NCI-H2171 (cell line): ENCODE data around the gene AIM2.
"Not testable (repeated sequence)": the region's sequence is repeated elsewhere in the genome, so short reads cannot be mapped to it uniquely, and the experiment has no call there.

Source experiments
- DNase-seq: peaks from one replicate; lab custom pipeline; 2025; lab: John Stamatoyannopoulos, UW

AIM2 gene

DNA sequence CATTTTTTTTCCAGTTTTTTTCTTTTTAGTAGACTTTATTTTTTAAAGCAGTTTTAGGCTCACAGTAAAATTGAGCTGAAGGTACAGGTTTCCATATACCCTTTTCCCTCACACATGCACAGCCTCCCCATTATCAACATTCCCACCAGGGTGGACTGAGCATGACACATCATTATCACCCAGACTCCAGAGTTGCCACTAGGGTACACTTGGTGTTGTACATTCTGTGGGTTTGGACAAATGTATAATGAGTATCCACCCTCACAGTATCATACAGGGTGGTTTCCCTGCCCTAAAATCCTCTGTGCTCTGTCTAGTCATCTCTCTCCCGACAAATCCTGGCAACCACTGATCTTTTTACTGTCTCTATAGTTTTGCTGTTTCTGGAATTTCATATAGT is 3.0 kb upstream of the AIM2 start:
- DNase-seq = no peak

- DNase-seq = no peak
These were observed 775 bp upstream of the AIM2 start for GRCh38 chr1:159077120-159077961.

DNA sequence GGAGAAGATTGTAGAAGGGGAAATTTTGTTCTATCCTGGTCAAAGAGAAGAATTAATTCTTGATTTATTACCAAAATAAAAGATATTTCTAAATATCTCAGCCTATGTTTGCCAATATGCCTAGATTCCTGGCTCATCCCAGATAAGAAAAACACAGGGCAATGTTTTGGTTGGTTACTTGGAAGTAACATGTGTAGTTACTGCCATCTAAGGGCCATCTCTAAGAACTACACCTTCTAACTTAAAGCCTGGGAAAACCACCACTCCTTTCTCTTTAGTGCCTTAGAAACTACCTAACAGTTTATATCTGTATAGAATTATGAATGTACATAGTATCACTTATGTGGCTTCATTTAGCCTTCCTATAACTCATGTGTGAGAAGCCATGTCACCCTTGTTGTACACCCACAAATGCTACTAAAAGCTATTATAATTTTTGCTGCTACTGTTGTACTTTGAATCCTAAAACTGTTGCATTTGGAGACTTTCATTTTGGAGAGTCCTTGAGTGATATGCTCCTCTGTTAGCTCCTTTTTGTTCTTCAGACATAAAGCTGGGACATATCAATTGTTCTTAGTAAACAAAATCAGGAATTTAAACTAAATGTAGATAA is 4.5 kb downstream of the AIM2 start:
- DNase-seq = no peak

DNA sequence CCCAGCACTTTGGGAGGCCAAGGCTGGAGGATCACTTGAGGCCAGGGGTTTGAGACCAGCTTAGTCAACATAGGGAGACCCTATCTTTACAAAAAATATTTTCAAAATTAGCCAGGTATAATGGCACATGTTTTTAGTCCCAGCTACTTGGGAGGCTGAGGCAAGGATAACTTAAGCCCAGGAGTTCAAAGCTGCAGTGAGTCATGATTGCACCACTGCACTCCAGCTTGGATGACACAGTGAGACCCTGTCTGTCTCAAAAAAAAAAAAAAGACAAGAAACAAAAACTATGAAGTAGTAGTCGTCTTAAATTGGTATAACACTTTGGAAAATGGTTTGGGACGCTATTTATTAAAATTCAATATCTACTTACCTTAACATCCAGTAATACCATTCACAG is 7.7 kb downstream of the AIM2 start:
- DNase-seq = no peak

GRCh38 chr1:159067699-159068621 is 8.6 kb downstream of the AIM2 start:
- no peak for DNase-seq

DNA sequence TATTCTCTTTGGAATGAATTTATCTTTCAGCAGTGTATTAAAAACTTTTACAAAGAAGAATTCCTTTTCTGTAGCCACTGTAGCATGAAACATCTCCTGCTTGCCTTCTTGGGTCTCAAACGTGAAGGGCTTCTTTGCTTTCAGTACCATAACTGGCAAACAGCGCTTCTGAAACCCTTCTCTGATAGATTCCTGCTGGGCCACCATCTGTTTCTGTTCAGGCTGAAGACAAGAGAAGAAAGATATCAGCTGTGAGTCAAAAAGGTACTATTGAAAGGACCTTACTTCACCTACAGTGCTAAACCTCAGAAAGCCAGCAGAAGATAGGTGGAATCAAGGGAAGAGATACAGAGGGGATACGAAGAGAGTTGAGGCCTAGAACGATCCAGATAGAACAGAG is 10.5 kb downstream of the AIM2 start:
- no peak for DNase-seq

- DNase-seq = no peak
These were observed 11.5 kb downstream of the AIM2 start for GRCh38 chr1:159065106-159065505.

GRCh38 chr1:159058751-159059150 is 17.8 kb downstream of the AIM2 start:
- DNase-seq = no peak

DNA sequence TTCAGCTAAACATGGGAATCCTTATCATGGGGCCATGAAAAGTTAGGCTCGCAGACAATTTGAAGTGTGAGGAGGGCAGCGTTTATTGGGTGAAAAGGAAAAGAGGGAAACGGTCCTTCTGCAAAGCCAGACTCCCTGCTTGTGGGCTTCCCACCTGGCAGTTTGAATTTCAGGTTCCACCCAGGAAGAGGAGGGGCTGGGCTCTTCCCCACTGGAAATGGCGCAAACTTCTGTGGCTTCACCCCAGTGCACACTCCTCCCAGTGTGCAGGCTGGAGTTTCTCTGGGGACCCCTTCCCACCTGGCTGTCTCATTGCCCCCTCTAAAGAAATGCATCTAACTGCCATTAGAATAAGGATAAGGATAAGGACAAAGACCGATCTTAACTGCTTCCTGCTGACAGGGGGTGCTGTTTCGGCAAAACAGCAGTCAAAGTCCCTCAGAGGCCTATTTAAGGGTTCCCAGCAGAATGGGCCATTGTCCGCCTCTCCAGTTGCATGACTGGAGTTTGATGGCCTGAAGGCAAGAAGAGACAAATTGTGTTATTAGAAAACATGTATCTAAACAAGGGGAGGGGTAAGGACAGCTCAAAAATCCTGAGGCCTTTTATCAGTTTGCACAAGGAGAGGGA is 20.4 kb downstream of the AIM2 start:
- no peak for DNase-seq

DNA sequence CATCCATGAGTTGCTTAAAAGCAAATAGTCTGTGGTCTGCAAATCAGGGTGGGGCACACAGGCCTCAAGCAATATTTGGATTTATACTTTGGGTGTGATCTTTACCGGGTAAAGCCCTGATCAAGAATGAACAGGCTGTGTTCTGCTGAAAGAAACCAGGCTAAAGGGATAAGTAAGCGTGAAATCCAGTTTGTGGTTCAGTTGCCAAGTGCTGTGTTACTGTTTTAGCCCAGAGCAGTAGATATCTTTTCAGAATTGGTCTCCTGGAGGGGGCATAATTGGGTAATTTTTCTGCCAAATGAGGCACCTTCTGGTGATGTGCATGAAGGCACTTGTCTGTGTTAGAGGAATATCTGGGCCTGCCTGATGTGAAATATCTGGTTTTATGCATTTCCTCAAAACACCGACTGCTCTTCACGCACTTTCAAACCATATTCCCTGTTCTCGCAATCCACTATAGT is 21.4 kb downstream of the AIM2 start:
- no peak for DNase-seq

DNA sequence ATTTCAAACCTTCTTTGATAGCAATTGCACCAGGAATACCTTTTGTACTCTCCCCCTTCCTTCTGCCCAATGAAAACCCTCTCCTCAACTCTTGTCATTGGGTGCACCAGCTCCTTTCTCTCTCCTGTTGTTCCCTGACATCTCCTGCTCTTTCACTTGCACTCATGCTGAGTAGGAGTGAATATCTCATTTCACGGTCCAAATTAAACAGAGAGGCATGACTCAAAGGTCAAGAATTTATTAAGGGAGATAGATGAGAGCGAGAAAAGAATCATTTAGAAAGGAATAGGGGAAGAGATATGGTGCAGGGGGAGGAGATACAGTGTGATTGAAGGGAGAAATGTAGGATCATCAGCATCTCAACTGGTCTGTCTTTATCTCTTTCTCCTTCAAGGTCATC is 22.1 kb downstream of the AIM2 start:
- no peak for DNase-seq

DNA sequence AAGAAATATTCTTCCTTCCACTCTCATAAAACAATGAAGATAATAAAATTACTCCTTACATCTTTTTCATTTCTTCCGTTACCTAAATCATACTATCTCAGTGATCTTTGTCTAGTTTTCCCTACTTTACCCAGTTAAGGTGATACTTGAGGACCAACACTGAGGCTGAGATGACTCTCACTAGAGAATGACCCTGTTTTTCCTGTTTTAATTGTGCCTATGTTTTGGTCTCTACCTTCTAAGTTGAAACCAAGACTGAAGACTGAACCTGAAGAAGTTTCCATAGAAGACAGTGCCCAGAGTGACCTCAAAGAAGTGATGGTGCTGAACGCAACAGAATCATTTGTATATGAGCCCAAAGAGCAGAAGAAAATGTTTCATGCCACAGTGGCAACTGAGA is 25.1 kb downstream of the AIM2 start:
- no peak for DNase-seq

DNA sequence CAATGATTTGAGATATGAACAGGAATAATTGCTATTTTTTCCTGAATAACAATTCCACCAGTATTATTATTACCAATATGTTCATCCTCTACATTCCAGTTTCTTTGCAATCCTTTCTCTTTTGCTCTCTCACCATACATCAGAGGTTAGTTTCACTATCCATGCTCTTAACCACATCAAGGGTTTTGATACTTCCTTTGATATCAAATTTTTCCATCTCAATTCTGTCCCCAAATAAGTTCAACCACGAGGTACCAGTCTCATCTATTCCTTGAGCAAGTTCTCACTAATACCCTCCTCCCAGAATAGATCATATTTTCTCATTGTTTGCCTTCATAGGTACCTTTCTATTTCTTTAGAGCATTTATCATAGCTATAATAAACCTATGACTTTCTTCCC is 30.1 kb downstream of the AIM2 start:
- DNase-seq = not testable (repeated sequence)

DNA sequence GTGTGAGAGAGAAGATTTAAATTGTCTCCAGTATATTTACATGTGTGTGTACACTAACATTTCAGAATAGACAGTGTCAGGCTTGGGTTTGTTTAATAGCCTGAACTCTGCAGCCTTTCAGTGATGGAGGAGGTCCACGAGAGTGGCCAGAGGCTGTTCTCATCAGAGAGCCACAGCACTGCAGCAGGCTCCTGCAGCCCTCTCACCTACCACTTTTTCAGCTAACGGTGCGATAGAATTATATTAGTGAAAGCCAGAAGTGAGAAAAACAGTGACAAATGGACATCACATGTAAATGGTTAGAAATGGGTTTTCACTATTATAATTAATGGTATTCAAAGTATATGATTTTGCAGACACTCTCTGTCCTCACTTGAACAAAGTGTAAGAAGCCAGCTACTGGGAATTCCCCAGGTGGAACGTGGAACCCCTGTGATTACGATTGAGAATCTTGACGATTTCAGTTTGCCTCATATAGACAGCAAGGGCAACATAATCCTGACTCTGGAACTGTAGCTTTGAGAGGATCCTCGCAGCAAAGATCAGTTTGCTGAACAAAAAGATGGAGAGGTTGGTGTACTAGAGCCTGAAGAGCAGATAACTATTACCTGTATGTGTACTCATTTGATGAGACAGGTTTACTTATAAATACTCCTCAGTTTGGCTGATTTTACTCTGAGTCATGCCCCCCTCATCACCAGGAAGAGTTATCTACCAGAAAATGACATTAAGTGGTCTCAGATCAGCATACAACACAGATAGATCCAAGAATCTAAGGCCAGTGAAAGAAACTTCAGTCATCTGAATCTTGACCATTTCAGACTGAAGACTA is 35.5 kb downstream of the AIM2 start:
- no peak for DNase-seq

DNA sequence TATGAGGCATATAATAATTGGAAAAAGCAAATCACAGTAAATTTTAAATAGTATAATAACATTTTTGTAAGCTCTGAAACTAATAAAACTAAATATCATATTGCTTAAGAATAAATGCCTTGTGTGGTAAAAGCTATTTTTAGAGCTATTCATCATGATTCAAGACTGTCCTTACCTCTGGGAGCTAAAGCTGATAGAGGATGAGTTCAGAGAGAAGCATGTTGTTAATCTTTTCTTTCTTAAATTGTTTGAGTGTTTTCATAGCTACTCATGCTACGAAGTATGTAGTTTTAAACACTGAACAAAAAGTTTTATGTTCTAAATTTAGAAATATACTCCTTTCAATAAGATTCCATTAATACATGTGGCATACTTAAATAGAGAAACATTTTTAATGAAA is 36.4 kb downstream of the AIM2 start:
- DNase-seq = no peak

DNA sequence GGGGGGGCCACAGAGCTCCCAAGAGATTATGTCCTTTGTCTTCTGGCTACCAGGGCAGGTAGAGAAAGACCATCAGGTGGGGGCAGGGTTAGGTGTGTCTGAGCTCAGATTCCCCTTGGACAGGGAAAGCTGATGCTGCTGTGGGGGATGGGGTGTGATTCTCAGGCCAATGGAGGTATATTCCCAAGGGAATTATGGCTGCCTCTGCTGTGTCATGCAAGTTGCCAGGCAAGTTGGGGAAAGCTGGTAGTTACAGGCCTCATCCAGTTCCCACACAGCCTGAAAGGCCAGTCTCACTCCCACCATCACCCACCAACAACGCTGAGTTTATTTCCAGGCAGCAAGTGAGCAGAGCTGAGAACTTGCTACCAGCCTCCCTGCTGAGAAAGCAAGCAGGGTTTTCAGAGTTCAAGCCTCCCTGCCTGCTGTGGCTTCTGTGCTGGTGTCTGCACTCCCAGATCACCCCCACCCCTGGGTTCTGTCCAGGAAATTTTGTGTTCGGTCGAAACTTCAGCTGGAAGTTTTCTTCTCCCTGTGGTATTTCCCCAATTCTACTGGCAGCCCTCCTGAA is 45.6 kb downstream of the AIM2 start:
- DNase-seq = no peak

DNA sequence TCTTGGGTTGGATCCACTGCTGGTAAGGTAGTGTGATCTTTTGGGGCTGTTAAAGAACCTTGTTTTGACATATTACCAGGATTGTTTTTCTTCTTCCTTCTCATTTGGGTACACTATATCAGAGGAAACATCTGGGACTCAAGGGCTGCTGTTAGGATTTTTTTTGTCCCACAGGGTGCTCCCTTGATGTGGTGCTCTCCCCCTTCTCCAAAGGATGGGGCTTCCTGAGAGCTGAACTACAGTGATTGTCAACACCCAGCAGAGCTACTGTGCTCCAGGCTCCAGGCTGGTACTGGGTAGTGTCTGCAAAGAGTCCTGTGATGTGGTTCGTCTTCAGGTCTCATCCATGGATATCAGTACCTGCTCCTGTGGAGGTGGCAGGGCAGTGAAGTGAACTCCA is 46.3 kb downstream of the AIM2 start:
- DNase-seq = no peak

GRCh38 chr1:159026841-159027240 is 49.7 kb downstream of the AIM2 start:
- DNase-seq = not testable (repeated sequence)

- DNase-seq = no peak
These were observed 51.5 kb downstream of the AIM2 start for GRCh38 chr1:159025043-159025442.

GRCh38 chr1:159023723-159024122 is 52.8 kb downstream of the AIM2 start:
- no peak for DNase-seq

DNA sequence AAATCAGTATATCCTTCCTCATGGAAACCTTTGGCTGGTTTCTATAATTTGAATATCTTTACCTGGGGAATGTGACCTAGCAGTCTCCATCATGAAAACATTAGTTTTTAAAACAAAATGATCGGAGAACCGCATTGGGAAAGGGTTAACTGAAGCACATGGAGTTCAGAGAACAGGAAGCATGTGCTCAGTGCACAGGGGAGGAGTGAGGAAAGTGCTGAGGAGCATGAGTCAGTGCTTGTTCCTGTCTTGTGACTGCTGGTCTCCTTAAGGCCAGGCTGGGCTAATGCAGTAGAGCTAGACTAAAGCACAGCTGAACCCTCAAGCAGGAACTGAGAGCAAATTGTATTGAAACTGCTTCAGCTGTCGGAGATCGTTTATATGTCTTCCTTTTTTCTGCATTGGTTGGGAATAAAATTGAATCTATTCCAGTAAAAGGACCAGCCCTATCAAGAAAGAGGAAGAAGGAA is 61.1 kb downstream of the AIM2 start:
- no peak for DNase-seq
